ENCODE measurements around the gene DUSP10.

GRCh38 chr1:221783936-221784335 lies 42.0 kb upstream of the DUSP10 start:
- TF ChIP-seq, protein P1, sequence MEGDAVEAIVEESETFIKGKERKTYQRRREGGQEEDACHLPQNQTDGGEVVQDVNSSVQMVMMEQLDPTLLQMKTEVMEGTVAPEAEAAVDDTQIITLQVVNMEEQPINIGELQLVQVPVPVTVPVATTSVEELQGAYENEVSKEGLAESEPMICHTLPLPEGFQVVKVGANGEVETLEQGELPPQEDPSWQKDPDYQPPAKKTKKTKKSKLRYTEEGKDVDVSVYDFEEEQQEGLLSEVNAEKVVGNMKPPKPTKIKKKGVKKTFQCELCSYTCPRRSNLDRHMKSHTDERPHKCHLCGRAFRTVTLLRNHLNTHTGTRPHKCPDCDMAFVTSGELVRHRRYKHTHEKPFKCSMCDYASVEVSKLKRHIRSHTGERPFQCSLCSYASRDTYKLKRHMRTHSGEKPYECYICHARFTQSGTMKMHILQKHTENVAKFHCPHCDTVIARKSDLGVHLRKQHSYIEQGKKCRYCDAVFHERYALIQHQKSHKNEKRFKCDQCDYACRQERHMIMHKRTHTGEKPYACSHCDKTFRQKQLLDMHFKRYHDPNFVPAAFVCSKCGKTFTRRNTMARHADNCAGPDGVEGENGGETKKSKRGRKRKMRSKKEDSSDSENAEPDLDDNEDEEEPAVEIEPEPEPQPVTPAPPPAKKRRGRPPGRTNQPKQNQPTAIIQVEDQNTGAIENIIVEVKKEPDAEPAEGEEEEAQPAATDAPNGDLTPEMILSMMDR (IDR thresholded peaks at IDR 0.05) = no peak
- TF ChIP-seq POLR2A (IDR thresholded peaks at IDR 0.05) = no peak

Measured in Peyer's patch (tissue), 4 donors.